ENCODE measurements around the gene ELMOD1.

DNA sequence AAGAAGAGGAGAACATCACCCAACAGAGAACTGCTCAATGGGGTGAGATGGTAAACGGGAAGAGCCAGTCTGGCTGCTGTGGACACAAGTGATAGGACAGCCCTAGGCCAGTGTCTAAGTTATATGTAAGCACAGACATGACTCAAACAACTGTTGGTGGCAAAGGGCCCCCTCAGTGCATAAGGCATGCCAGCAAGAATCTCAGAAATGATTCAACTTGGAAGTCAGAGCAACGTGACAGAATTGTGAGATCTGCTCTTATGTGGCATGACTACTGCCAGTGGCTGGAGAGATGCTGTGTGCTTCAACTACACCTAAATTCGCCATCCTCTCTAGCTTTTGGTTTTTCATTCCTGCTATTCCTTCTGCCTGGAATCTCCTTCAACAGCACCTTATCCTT is 113.5 kb downstream of the ELMOD1 start:
- TF ChIP-seq, protein P1, sequence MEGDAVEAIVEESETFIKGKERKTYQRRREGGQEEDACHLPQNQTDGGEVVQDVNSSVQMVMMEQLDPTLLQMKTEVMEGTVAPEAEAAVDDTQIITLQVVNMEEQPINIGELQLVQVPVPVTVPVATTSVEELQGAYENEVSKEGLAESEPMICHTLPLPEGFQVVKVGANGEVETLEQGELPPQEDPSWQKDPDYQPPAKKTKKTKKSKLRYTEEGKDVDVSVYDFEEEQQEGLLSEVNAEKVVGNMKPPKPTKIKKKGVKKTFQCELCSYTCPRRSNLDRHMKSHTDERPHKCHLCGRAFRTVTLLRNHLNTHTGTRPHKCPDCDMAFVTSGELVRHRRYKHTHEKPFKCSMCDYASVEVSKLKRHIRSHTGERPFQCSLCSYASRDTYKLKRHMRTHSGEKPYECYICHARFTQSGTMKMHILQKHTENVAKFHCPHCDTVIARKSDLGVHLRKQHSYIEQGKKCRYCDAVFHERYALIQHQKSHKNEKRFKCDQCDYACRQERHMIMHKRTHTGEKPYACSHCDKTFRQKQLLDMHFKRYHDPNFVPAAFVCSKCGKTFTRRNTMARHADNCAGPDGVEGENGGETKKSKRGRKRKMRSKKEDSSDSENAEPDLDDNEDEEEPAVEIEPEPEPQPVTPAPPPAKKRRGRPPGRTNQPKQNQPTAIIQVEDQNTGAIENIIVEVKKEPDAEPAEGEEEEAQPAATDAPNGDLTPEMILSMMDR (IDR thresholded peaks at IDR 0.05), result no peak
- TF ChIP-seq POLR2A (IDR thresholded peaks at IDR 0.05), result no peak
